Peyer's patch (tissue), 4 donors: Measurements from ENCODE around the gene BCLAF1.

Experiments
- POLR2A ChIP-seq, 2 donors: fragments of 450-650 bp; IDR thresholded peaks; one replicate each; pipeline ENCODE4 v1.5.1; 2017; ENCODE audit warnings: antibody characterized with exemption in 2 of 2, mild to moderate bottlenecking in 2 of 2, moderate library complexity in 2 of 2
- TF ChIP-seq, protein P1 (sequence below), 6 experiments: fragments of 450-650 bp in 4 of 6; fragments of 200-600 bp in 2 of 6; sonication (generic) in 1 of 6; IDR thresholded peaks; one replicate each; pipeline ENCODE4 v1.5.1; 2017 to 2019; ENCODE audit warnings: antibody characterized with exemption in 6 of 6, mild to moderate bottlenecking in 3 of 6, moderate library complexity in 1 of 6

DNA sequence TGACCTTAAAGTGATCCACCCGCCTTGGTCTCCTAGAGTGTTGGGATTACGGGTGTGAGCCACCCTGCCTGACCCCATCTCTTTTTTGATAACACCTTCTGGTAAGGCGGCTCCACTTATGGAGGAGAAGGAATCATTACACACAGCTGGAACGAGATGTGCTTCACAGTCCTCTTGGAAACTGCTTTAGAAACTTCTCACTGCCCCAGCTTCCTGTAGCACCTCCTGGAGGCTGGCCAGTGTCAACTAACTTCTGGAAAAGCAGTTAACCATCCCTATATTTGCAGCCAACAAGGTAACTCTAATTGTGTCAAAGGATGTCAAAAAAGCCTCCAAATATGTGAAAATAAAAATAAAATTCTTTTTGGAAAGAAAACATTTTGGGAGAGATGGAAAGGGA is 48.8 kb upstream of the BCLAF1 start:
- TF ChIP-seq, protein P1, sequence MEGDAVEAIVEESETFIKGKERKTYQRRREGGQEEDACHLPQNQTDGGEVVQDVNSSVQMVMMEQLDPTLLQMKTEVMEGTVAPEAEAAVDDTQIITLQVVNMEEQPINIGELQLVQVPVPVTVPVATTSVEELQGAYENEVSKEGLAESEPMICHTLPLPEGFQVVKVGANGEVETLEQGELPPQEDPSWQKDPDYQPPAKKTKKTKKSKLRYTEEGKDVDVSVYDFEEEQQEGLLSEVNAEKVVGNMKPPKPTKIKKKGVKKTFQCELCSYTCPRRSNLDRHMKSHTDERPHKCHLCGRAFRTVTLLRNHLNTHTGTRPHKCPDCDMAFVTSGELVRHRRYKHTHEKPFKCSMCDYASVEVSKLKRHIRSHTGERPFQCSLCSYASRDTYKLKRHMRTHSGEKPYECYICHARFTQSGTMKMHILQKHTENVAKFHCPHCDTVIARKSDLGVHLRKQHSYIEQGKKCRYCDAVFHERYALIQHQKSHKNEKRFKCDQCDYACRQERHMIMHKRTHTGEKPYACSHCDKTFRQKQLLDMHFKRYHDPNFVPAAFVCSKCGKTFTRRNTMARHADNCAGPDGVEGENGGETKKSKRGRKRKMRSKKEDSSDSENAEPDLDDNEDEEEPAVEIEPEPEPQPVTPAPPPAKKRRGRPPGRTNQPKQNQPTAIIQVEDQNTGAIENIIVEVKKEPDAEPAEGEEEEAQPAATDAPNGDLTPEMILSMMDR (IDR thresholded peaks at IDR 0.05): no peak
- TF ChIP-seq POLR2A (IDR thresholded peaks at IDR 0.05): no peak
